Thymus (tissue), 11 donors: Measurements from ENCODE around the gene KLK10. TPM values are rescaled to one million over a fixed set of nuclear protein-coding genes. Genes with fewer than 3 reads are reported as not detected.

ENCODE experiments used
- DNase-seq, 9 donors: peaks; one replicate each; pipeline ENCODE4 v3.0.0-alpha.2; 2013; ENCODE audit warnings: low spot score in 9 of 9, low read depth in 6 of 9, missing footprints in 1 of 9
- H3K27ac ChIP-seq, 2 donors: one replicate each; pipeline ENCODE4 v1.5.1; 2013; ENCODE audit warnings: control low read depth in 1 of 2, low read depth in 1 of 2, low read length in 1 of 2, mild to moderate bottlenecking in 1 of 2, moderate library complexity in 1 of 2
- H3K27me3 ChIP-seq, 2 donors: one replicate each; pipeline ENCODE4 v1.5.1; 2013; ENCODE audit warnings: low read length in 1 of 2; ENCODE audit not compliant: control insufficient read depth in 2 of 2, insufficient read depth in 1 of 2
- H3K36me3 ChIP-seq, 2 donors: one replicate each; pipeline ENCODE4 v1.5.1; 2013; ENCODE audit warnings: low read length in 1 of 2, mild to moderate bottlenecking in 1 of 2, moderate library complexity in 1 of 2; ENCODE audit not compliant: control insufficient read depth in 2 of 2, insufficient read depth in 2 of 2
- H3K4me1 ChIP-seq, 2 donors: one replicate each; pipeline ENCODE4 v1.5.1; 2013; ENCODE audit warnings: low read length in 2 of 2; ENCODE audit not compliant: control insufficient read depth in 2 of 2, insufficient read depth in 2 of 2
- H3K4me3 ChIP-seq, 2 donors: one replicate each; pipeline ENCODE4 v1.5.1; 2013; ENCODE audit warnings: low read length in 2 of 2, control low read depth in 1 of 2, mild to moderate bottlenecking in 1 of 2
- H3K9me3 ChIP-seq, 2 donors: one replicate each; pipeline ENCODE4 v1.5.1; 2013; ENCODE audit warnings: low read length in 1 of 2, mild to moderate bottlenecking in 1 of 2; ENCODE audit not compliant: control insufficient read depth in 2 of 2, insufficient read depth in 1 of 2
- WGBS: extraction: QIAGEN DNeasy Blood & Tissue Kit; methylation state at CpG from one replicate; pipeline ENCODE4 v1.1.7; 2013; 5-methylcytosine and 5-hydroxymethylcytosine counted together
- polyA plus RNA-seq: library from polyadenylated mRNA; stranded (reverse); fragments of 200-250 nt; gene quantifications from one replicate; pipeline ENCODE4 v1.2.3, GENCODE V29; 2013
- total RNA-seq: library from RNA; stranded (reverse); fragments of 120-200 nt; gene quantifications from one replicate; pipeline ENCODE4 v1.2.4, GENCODE V29; 2013
- donor health status: healthy.

The KLK10 gene
- total and polyA plus RNA-seq, 2 donors = 0.42 to 7.2 TPM

- Histone ChIP-seq H3K4me1 (no peaks in the 10 kb centered on the region), H3K4me3 (no peak overlapping the region), H3K27me3 (peaks cover 0 to 12% of the 10 kb centered on the region in 2 donors), H3K27ac (no peak overlapping the region), H3K36me3 (no peaks in the 10 kb centered on the region), H3K9me3 (no peaks in the 10 kb centered on the region)
- 86% methylated on average over 2 of the region's 2 CpGs for WGBS
- DNase-seq = no peak
Observed at GRCh38 chr19:51029718-51030117, 10.2 kb upstream of the KLK10 start.

GRCh38 chr19:51027873-51028272 lies 8.4 kb upstream of the KLK10 start:
- H3K36me3 ChIP-seq = no peaks in the 10 kb centered on the region
- H3K9me3 ChIP-seq = no peaks in the 10 kb centered on the region
- H3K27ac ChIP-seq = peak overlapping the region in 1 of 2 donors; percentile 18
- no peak overlapping the region for H3K4me3 ChIP-seq
- H3K4me1 ChIP-seq = no peaks in the 10 kb centered on the region
- no peak for DNase-seq
- WGBS = 80% methylated on average over 5 of the region's 5 CpGs
- H3K27me3 ChIP-seq = peaks cover 0 to 14% of the 10 kb centered on the region in 2 donors

GRCh38 chr19:51027126-51027806 lies 7.8 kb upstream of the KLK10 start:
- Histone ChIP-seq H3K27ac (peak overlapping the region; percentile 5 to 54), H3K27me3 (peaks cover 0 to 17% of the 10 kb centered on the region in 2 donors)
- no peak for DNase-seq

GRCh38 chr19:51026554-51026831 lies 7.0 kb upstream of the KLK10 start, which contains the start of gene KLK11:
TSS of gene KLK11 (minus strand) at chr19:51026616. CDS start at chr19:51025631, 985 bp downstream.
- Histone ChIP-seq H3K27ac (peak within 1 kb of the TSS; percentile 5 to 54), H3K4me3 (no peak within 1 kb of the TSS), H3K36me3 (no peaks in the 10 kb centered on the region), H3K9me3 (no peaks in the 10 kb centered on the region), H3K27me3 (peaks cover 0 to 17% of the 10 kb centered on the region in 2 donors), H3K4me1 (no peaks in the 10 kb centered on the region)
- DNase-seq = no peak
- WGBS = 89% methylated on average over 11 of the region's 11 CpGs

More at GRCh38 chr19:51027126-51027806, 7.8 kb upstream of the KLK10 start:
- no peaks in the 10 kb centered on the region for H3K9me3 ChIP-seq
- H3K4me3 ChIP-seq = no peak overlapping the region
- H3K36me3 ChIP-seq = no peaks in the 10 kb centered on the region
- H3K4me1 ChIP-seq = no peaks in the 10 kb centered on the region
- WGBS = 62% methylated on average over 14 of the region's 14 CpGs

- no peaks in the 10 kb centered on the region for H3K4me1 ChIP-seq
- peaks cover 0 to 17% of the 10 kb centered on the region in 2 donors for H3K27me3 ChIP-seq
- H3K27ac ChIP-seq = no peak overlapping the region
- WGBS = 77% methylated on average over 18 of the region's 18 CpGs
- no peaks in the 10 kb centered on the region for H3K36me3 ChIP-seq
- no peak overlapping the region for H3K4me3 ChIP-seq
- no peak for DNase-seq
- no peaks in the 10 kb centered on the region for H3K9me3 ChIP-seq
Observed at GRCh38 chr19:51025809-51026553, 6.5 kb upstream of the KLK10 start.

GRCh38 chr19:51025401-51025800 lies 5.9 kb upstream of the KLK10 start:
- Histone ChIP-seq H3K27me3 (peaks cover under 1 to 23% of the 10 kb centered on the region in 2 donors), H3K27ac (no peak overlapping the region), H3K36me3 (no peaks in the 10 kb centered on the region), H3K4me3 (no peak overlapping the region), H3K9me3 (no peaks in the 10 kb centered on the region), H3K4me1 (no peaks in the 10 kb centered on the region)
- DNase-seq = no peak
- 77% methylated on average over 6 of the region's 6 CpGs for WGBS

- 66% methylated on average over 5 of the region's 5 CpGs for WGBS
- H3K36me3 ChIP-seq = no peaks in the 10 kb centered on the region
- no peak for DNase-seq
- no peak overlapping the region for H3K4me3 ChIP-seq
- H3K9me3 ChIP-seq = no peaks in the 10 kb centered on the region
- H3K27me3 ChIP-seq = peaks cover 5 to 28% of the 10 kb centered on the region in 2 donors
- no peaks in the 10 kb centered on the region for H3K4me1 ChIP-seq
- no peak overlapping the region for H3K27ac ChIP-seq
Observed at GRCh38 chr19:51024924-51025323, 5.4 kb upstream of the KLK10 start.

GRCh38 chr19:51023946-51024345 lies 4.4 kb upstream of the KLK10 start:
- Histone ChIP-seq H3K27me3 (peaks cover 15 to 38% of the 10 kb centered on the region in 2 donors), H3K4me1 (no peaks in the 10 kb centered on the region), H3K27ac (no peak overlapping the region), H3K9me3 (no peaks in the 10 kb centered on the region), H3K36me3 (no peaks in the 10 kb centered on the region), H3K4me3 (no peak overlapping the region)
- no peak for DNase-seq
- WGBS = 80% methylated on average over 11 of the region's 11 CpGs

- no peaks in the 10 kb centered on the region for H3K36me3 ChIP-seq
- H3K4me1 ChIP-seq = no peaks in the 10 kb centered on the region
- WGBS = 67% methylated on average over 14 of the region's 14 CpGs
- no peaks in the 10 kb centered on the region for H3K9me3 ChIP-seq
- H3K27me3 ChIP-seq = peaks cover 19 to 50% of the 10 kb centered on the region in 2 donors
- no peak for DNase-seq
- H3K27ac ChIP-seq = no peak overlapping the region
- no peak overlapping the region for H3K4me3 ChIP-seq
Observed at GRCh38 chr19:51022526-51022925, 3.0 kb upstream of the KLK10 start.
